Fibroblast of the aortic adventitia (primary cell): ENCODE data around the gene ICE2. TPM values are rescaled to one million over a fixed set of nuclear protein-coding genes. Genes with fewer than 3 reads are reported as not detected.
A peak's percentile ranks its signal among the peaks of the same experiment; 100 is the strongest.

Experiments used
- DNase-seq: peaks from one replicate; pipeline ENCODE4 v3.0.0-alpha.2; 2010; ENCODE audit warnings: low read depth
- H3K4me3 ChIP-seq: 2 replicates; pipeline ENCODE4 v1.5.1; 2011; ENCODE audit warnings: low read depth, mild to moderate bottlenecking, control low read depth, low read length, moderate library complexity
- total RNA-seq: library from RNA; depleted of rRNA; stranded (reverse); fragments of >200 nt; gene quantifications from 2 replicates; pipeline ENCODE4 v1.2.3, GENCODE V29; 2012; ENCODE audit warnings: low replicate concordance
- TF ChIP-seq, protein P1 (sequence below): IDR thresholded peaks from 2 replicates; pipeline ENCODE4 v1.5.1; 2011; ENCODE audit warnings: mild to moderate bottlenecking, low read length, control low read depth, inconsistent platforms; ENCODE audit not compliant: insufficient read depth

ICE2 gene
- total RNA-seq, 1 donor, result 37.0 TPM

DNA sequence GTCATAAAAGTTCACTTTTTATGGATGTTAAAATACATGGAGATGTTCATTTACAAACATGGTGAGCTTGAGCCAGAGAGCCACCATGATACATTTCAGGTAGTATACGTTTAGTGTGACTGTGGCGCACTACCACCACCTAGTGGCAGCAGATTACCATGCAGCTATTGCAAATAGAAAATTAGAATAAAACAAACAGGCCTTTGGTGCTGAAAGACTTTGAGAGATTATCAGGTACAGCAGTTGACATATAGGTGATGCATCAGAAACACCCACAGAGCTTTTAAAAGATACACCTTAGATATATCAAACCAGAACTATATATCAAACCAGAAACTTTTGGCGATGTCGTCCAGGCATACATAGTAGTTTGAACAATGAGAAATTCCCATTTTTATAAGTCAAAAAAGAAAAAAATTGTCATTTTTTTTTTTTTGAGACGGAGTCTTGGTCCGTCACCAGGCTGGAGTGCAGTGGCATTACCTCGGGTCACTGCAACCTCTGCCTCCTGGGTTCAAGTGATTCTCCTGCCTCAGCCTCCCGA is 42.0 kb upstream of the ICE2 start:
- TF ChIP-seq, protein P1, sequence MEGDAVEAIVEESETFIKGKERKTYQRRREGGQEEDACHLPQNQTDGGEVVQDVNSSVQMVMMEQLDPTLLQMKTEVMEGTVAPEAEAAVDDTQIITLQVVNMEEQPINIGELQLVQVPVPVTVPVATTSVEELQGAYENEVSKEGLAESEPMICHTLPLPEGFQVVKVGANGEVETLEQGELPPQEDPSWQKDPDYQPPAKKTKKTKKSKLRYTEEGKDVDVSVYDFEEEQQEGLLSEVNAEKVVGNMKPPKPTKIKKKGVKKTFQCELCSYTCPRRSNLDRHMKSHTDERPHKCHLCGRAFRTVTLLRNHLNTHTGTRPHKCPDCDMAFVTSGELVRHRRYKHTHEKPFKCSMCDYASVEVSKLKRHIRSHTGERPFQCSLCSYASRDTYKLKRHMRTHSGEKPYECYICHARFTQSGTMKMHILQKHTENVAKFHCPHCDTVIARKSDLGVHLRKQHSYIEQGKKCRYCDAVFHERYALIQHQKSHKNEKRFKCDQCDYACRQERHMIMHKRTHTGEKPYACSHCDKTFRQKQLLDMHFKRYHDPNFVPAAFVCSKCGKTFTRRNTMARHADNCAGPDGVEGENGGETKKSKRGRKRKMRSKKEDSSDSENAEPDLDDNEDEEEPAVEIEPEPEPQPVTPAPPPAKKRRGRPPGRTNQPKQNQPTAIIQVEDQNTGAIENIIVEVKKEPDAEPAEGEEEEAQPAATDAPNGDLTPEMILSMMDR, result peak; percentile 89
- no peak overlapping the region for H3K4me3 ChIP-seq
- peak; percentile 80 for DNase-seq

DNA sequence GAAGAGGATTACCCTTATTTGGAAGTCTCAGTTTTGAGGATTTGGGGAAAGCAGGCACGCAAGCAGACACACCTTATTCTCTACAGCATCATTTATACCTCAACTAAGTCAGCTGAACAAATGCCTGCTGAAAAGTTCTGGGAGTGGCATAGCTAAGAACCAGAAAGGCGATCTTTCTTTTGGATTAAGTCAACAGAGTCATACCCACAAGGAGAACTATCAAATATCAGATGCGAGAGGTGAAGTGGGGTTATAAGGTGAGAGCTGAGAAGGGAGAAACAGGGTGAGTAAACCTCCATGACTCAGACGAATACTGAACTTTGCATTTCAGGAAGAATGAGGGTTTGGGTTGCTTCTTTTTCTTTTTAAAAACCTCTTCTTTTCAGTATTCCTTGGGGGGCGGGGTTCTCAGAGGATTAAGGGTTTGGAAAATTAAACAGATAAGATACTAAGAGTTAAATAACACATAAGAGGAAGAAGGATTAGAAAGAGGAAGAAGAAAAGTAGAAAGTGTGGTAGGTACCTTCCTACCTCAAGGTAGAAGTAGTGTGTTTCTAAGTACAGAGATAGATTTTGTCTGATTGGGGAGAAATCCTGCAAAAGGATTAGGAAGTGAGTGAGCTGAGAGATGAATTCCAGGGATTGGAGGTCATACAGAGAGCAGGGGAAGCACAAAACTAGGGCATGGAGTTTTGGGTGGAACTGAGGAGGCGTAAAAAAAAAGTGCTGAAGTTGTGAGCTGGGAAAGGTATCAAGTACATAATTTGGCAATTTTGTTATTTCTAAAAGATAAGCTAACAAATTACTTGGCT is 41.3 kb upstream of the ICE2 start:
- no peak for DNase-seq
- no peak overlapping the region for H3K4me3 ChIP-seq
- TF ChIP-seq, protein P1, result no peak

DNA sequence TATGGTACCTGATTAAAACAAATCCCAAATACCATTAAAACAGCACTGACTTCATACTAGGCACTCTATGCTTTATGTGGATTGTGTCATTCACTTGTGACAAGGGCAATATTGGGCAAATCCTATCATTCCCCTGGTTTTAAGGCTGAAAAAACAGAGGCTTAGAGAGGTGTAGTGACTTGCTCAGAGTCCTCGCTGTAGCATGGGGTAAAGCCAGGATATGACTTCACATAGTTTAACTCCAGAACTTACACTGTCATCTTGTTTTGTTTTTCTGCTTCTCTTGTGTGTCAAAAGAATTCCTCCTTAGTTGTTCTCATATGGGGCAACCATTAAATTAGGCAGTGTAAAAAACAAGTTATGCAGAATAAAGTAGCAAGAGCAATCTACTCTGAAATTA is 40.3 kb upstream of the ICE2 start:
- TF ChIP-seq, protein P1, result no peak
- peak; percentile 24 for DNase-seq
- no peak overlapping the region for H3K4me3 ChIP-seq

DNA sequence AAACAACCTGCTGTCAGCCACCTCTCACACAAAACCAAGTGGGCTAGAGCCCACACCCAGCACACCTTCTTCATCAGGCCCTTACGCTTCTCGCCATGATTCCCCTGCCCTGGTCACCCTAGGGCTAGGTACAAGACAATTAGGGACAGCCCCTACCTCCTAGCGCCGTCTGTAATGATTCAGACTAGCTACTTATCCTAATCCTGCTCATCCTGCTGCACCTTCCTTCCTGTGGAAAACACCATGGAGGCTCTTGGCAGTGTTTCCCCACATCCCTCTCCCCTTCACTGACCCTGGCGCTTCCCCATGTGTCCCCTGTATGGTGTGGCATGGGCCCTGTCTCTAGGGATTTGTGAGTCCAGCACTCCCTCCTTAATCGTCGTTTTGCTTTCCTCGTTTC is 39.6 kb upstream of the ICE2 start:
- TF ChIP-seq, protein P1, result no peak
- DNase-seq, result no peak
- H3K4me3 ChIP-seq, result no peak overlapping the region

DNA sequence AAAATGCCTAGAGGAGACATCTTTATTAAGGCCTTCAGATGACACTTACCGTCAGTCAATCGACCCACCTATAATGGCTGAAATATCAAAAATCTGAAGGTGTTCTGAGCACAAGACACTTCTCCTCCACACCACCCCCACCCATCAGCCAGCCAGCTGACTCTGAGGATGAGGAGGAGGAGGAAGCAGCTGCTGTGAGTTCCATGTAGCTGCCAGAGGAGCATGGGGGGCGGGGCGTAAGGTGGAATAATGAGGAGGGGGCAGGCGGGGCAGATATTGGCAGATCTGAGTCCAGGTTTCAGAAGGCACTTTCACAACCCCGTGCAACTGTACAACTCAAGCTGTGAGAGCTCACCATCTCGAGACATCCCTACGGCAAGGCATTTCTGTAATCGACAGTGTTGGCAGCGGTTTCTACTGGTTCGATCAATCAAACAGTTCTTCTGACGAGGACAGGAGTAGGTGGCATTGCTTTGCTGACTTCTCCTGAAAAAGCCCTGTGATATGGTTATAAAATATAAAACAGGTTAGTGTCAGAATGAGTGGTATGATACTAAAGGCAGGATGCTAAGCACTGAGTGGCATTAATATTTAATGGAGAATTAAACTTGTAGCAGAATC is 35.4 kb upstream of the ICE2 start:
- H3K4me3 ChIP-seq, result no peak overlapping the region
- no peak for DNase-seq
- TF ChIP-seq, protein P1, result no peak

DNA sequence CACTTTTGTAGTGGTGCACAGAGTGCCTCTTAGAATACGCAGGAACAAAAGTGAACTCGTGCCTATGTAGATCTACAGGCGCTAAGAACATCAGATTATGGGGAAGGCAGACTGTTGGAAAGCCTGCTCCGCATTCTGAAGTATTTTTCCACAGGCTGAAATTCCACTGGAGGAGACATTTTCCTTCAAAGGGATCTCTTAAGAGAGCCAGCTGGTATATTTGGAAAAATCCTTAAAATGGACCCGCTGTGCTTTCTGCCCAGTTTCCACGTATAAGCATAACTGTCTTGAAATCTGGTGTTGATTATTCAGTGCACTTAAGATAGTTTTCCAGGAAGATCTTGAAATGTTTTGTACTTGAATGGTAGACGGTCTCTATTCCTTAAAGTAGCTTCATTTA is 34.7 kb upstream of the ICE2 start:
- DNase-seq, result no peak
- TF ChIP-seq, protein P1, result no peak
- H3K4me3 ChIP-seq, result no peak overlapping the region
